ENCODE data around the gene TAF4. TPM values are rescaled to one million over a fixed set of nuclear protein-coding genes. Genes with fewer than 3 reads are reported as not detected.

Gene TAF4
- total and polyA plus RNA-seq, 2 of the 13 experiments (the other 11 are each of a cell fraction or from before 2014, with no cell fraction given): 5.9 to 12.0 TPM

DNA sequence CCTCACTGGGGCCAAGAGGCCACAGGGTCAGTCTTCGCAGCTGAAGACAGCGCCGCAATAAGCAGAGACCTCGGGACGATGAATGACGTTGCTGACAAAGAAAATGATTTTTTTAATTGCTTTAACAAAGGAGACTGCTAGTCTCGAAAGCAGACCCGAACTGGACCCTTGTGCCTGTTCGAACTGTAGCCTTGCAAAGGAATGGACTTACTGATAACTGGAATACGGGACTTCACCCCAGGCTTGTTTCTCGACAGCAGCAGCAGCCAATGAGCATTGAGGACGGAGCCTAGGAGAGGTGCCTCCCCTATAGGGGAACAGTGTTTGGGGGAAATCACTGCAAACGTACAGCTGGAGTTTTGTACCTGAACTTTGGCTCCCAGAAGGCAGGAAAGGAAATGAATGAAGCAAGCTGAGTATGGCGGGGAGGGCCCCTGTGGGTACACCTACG is 1.3 kb upstream of the TAF4 start (continued):
- TF ChIP-seq, protein P1, sequence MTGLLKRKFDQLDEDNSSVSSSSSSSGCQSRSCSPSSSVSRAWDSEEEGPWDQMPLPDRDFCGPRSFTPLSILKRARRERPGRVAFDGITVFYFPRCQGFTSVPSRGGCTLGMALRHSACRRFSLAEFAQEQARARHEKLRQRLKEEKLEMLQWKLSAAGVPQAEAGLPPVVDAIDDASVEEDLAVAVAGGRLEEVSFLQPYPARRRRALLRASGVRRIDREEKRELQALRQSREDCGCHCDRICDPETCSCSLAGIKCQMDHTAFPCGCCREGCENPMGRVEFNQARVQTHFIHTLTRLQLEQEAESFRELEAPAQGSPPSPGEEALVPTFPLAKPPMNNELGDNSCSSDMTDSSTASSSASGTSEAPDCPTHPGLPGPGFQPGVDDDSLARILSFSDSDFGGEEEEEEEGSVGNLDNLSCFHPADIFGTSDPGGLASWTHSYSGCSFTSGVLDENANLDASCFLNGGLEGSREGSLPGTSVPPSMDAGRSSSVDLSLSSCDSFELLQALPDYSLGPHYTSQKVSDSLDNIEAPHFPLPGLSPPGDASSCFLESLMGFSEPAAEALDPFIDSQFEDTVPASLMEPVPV (CRISPR knock-in tag; IDR thresholded peaks at IDR 0.05): peak; percentile 13; the same call in 1 of the 2 replicates
- 0 out of 2 replicates have a peak, but pooled peaks have one; percentile 66 for TF ChIP-seq ZNF891 (CRISPR knock-in tag; IDR thresholded peaks at IDR 0.05)
- TF ChIP-seq FIP1L1 (IDR thresholded peaks at IDR 0.05; ENCODE audit: borderline replicate concordance, insufficient read depth, low read depth, low read length): no peak
- TF ChIP-seq, protein P2, sequence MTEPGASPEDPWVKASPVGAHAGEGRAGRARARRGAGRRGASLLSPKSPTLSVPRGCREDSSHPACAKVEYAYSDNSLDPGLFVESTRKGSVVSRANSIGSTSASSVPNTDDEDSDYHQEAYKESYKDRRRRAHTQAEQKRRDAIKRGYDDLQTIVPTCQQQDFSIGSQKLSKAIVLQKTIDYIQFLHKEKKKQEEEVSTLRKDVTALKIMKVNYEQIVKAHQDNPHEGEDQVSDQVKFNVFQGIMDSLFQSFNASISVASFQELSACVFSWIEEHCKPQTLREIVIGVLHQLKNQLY (CRISPR knock-in tag; IDR thresholded peaks at IDR 0.05): no peak; the same call in 1 of the 2 replicates
- peak; percentile 39 for TF ChIP-seq SKI (IDR thresholded peaks at IDR 0.05; ENCODE audit: partially characterized antibody)
- TF ChIP-seq ZNF232 (CRISPR knock-in tag; IDR thresholded peaks at IDR 0.05; ENCODE audit: borderline replicate concordance): 0 out of 2 replicates have a peak, but pooled peaks have one; percentile 29
- TF ChIP-seq, protein P3, sequence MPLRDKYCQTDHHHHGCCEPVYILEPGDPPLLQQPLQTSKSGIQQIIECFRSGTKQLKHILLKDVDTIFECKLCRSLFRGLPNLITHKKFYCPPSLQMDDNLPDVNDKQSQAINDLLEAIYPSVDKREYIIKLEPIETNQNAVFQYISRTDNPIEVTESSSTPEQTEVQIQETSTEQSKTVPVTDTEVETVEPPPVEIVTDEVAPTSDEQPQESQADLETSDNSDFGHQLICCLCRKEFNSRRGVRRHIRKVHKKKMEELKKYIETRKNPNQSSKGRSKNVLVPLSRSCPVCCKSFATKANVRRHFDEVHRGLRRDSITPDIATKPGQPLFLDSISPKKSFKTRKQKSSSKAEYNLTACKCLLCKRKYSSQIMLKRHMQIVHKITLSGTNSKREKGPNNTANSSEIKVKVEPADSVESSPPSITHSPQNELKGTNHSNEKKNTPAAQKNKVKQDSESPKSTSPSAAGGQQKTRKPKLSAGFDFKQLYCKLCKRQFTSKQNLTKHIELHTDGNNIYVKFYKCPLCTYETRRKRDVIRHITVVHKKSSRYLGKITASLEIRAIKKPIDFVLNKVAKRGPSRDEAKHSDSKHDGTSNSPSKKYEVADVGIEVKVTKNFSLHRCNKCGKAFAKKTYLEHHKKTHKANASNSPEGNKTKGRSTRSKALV (CRISPR knock-in tag; IDR thresholded peaks at IDR 0.05): 0 out of 2 replicates have a peak, but pooled peaks have one; percentile 48
- TF ChIP-seq ZNF30 (CRISPR knock-in tag; IDR thresholded peaks at IDR 0.05): no peak
- peak; percentile 100 for TF ChIP-seq PHF21A (CRISPR knock-in tag; IDR thresholded peaks at IDR 0.05)
- TF ChIP-seq ERF (CRISPR knock-in tag; IDR thresholded peaks at IDR 0.05): peak; percentile 84
- no peak; the same call in 1 of the 2 replicates for TF ChIP-seq ZMYM4 (CRISPR knock-in tag; IDR thresholded peaks at IDR 0.05)
- TF ChIP-seq, protein P4, sequence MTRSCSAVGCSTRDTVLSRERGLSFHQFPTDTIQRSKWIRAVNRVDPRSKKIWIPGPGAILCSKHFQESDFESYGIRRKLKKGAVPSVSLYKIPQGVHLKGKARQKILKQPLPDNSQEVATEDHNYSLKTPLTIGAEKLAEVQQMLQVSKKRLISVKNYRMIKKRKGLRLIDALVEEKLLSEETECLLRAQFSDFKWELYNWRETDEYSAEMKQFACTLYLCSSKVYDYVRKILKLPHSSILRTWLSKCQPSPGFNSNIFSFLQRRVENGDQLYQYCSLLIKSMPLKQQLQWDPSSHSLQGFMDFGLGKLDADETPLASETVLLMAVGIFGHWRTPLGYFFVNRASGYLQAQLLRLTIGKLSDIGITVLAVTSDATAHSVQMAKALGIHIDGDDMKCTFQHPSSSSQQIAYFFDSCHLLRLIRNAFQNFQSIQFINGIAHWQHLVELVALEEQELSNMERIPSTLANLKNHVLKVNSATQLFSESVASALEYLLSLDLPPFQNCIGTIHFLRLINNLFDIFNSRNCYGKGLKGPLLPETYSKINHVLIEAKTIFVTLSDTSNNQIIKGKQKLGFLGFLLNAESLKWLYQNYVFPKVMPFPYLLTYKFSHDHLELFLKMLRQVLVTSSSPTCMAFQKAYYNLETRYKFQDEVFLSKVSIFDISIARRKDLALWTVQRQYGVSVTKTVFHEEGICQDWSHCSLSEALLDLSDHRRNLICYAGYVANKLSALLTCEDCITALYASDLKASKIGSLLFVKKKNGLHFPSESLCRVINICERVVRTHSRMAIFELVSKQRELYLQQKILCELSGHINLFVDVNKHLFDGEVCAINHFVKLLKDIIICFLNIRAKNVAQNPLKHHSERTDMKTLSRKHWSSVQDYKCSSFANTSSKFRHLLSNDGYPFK (CRISPR knock-in tag; IDR thresholded peaks at IDR 0.05; ENCODE audit: borderline replicate concordance): peak; percentile 39; the same call in 1 of the 2 replicates
- TF ChIP-seq ZNF777 (CRISPR knock-in tag; IDR thresholded peaks at IDR 0.05): no peak; the same call in 1 of the 2 replicates
- TF ChIP-seq, protein P5, sequence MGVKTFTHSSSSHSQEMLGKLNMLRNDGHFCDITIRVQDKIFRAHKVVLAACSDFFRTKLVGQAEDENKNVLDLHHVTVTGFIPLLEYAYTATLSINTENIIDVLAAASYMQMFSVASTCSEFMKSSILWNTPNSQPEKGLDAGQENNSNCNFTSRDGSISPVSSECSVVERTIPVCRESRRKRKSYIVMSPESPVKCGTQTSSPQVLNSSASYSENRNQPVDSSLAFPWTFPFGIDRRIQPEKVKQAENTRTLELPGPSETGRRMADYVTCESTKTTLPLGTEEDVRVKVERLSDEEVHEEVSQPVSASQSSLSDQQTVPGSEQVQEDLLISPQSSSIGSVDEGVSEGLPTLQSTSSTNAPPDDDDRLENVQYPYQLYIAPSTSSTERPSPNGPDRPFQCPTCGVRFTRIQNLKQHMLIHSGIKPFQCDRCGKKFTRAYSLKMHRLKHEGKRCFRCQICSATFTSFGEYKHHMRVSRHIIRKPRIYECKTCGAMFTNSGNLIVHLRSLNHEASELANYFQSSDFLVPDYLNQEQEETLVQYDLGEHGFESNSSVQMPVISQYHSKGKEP (CRISPR knock-in tag; IDR thresholded peaks at IDR 0.05): no peak
- TF ChIP-seq, protein P6, sequence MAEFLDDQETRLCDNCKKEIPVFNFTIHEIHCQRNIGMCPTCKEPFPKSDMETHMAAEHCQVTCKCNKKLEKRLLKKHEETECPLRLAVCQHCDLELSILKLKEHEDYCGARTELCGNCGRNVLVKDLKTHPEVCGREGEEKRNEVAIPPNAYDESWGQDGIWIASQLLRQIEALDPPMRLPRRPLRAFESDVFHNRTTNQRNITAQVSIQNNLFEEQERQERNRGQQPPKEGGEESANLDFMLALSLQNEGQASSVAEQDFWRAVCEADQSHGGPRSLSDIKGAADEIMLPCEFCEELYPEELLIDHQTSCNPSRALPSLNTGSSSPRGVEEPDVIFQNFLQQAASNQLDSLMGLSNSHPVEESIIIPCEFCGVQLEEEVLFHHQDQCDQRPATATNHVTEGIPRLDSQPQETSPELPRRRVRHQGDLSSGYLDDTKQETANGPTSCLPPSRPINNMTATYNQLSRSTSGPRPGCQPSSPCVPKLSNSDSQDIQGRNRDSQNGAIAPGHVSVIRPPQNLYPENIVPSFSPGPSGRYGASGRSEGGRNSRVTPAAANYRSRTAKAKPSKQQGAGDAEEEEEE (CRISPR knock-in tag; IDR thresholded peaks at IDR 0.05; ENCODE audit: borderline replicate concordance): no peak
- TF ChIP-seq, protein P7, sequence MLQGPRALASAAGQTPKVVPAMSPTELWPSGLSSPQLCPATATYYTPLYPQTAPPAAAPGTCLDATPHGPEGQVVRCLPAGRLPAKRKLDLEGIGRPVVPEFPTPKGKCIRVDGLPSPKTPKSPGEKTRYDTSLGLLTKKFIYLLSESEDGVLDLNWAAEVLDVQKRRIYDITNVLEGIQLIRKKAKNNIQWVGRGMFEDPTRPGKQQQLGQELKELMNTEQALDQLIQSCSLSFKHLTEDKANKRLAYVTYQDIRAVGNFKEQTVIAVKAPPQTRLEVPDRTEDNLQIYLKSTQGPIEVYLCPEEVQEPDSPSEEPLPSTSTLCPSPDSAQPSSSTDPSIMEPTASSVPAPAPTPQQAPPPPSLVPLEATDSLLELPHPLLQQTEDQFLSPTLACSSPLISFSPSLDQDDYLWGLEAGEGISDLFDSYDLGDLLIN (CRISPR knock-in tag; IDR thresholded peaks at IDR 0.05; ENCODE audit: borderline replicate concordance): 0 out of 2 replicates have a peak, but pooled peaks have one; percentile 31
- TF ChIP-seq ZNF563 (CRISPR knock-in tag; IDR thresholded peaks at IDR 0.05): no peak

Data from HepG2 (cell line).